ENCODE measurements around the gene MKNK1. TPM values are rescaled to one million over a fixed set of nuclear protein-coding genes. Genes with fewer than 3 reads are reported as not detected.

MKNK1 gene
- polyA plus RNA-seq, 1 donor (not counting 4 experiments of a cell fraction or from before 2014, with no cell fraction given) = 55.7 TPM

DNA sequence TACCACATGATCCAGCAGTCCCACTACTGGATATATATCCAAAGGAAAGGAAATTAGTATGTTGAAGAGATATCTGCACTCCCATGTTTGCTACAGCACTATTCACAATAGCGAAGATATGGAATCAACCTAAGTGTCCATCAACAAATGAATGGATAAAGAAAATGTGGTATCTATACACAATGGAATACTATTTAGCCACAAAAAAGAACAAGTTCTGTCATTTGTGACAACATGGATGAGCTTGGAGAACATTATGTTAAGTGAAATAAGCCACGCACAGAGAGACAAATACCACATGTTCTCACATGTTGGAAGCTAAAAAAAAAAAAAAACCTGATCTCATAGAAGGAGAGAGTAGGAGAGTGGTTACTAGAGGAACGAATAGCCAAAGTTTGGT is 46.4 kb upstream of the MKNK1 start:
- Histone ChIP-seq H4K20me1 (ENCODE audit: control insufficient read depth, extremely low read depth, insufficient read depth, low read length) (no peaks in the 10 kb centered on the region), H3K4me2 (ENCODE audit: control insufficient read depth, extremely low read depth, insufficient read depth, low read depth, low read length) (no peak overlapping the region), H3K27me3 (ENCODE audit: control insufficient read depth, extremely low read depth, insufficient read depth, low read length) (no peaks in the 10 kb centered on the region), H3K27ac (ENCODE audit: control insufficient read depth, insufficient read depth, low read length) (no peak overlapping the region), H3K9me3 (ENCODE audit: control insufficient read depth, low read depth, low read length) (no peaks in the 10 kb centered on the region), H3K9me1 (ENCODE audit: control insufficient read depth, extremely low read depth, insufficient read depth, low read length) (no peaks in the 10 kb centered on the region), H3K9ac (ENCODE audit: control insufficient read depth, extremely low read depth, insufficient read depth, low read length) (no peak overlapping the region), H3K4me1 (ENCODE audit: control insufficient read depth, extremely low read depth, insufficient read depth, low read length) (no peaks in the 10 kb centered on the region), H3K4me3 (ENCODE audit: control insufficient read depth in 2 of 3, extremely low read depth in 1 of 3, insufficient read depth in 2 of 3, low read depth in 1 of 3, low read length in 3 of 3) (no peak overlapping the region), H2AFZ (ENCODE audit: control insufficient read depth, low read length) (no peak overlapping the region), H3K36me3 (ENCODE audit: control insufficient read depth in 2 of 2, extremely low read depth in 1 of 2, insufficient read depth in 2 of 2, low read length in 2 of 2) (peaks cover 3 to 14% of the 10 kb centered on the region in 2 experiments), H3K79me2 (ENCODE audit: control insufficient read depth, insufficient read depth, low read length) (no peaks in the 10 kb centered on the region)
- TF ChIP-seq CTCF (optimal IDR thresholded peaks at IDR 0.05 in 1 of 3, IDR thresholded peaks at IDR 0.05 in 1 of 3, conservative IDR thresholded peaks at IDR 0.05 in 1 of 3; ENCODE audit: extremely low read depth in 1 of 3, insufficient read depth in 2 of 3, low read length in 3 of 3) (no peak), EZH2 (IDR thresholded peaks at IDR 0.05; ENCODE audit: low read length) (no peak)
- dilution Hi-C loops (cut with MboI; ENCODE audit: extremely low pct_ligation_motif_present, low sequenced_read_pairs) = no loop called here
- FAIRE-seq = no peak
- DNase-seq (ENCODE audit: low read depth, low spot score) = no peak

DNA sequence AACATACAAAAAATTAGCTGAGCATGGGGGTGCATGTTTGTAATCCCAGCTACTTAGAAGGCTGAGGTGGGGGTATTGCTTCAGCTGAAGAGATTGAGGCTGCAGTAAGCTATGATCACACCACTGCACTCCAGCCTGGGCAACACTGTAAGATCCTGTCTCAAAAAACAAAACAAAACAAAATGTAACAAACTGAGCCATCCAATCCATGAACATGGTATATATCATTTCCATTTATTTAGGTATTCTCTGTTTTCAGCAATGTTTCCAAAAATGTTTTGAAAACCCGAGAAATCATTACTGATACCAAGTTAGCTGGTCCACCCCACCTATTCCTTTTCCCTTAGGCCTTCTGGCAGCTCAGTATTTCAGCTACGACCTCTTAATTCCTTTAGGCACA is 45.7 kb upstream of the MKNK1 start:
- H3K36me3 ChIP-seq (ENCODE audit: control insufficient read depth in 2 of 2, extremely low read depth in 1 of 2, insufficient read depth in 2 of 2, low read length in 2 of 2) = peaks cover 1 to 13% of the 10 kb centered on the region in 2 experiments
- FAIRE-seq = no peak
- H3K9me3 ChIP-seq (ENCODE audit: control insufficient read depth, low read depth, low read length) = no peaks in the 10 kb centered on the region
- no peak overlapping the region for H3K4me2 ChIP-seq (ENCODE audit: control insufficient read depth, extremely low read depth, insufficient read depth, low read depth, low read length)
- H3K27ac ChIP-seq (ENCODE audit: control insufficient read depth, insufficient read depth, low read length) = no peak overlapping the region
- H3K9me1 ChIP-seq (ENCODE audit: control insufficient read depth, extremely low read depth, insufficient read depth, low read length) = no peaks in the 10 kb centered on the region
- DNase-seq (ENCODE audit: low read depth, low spot score) = no peak
- TF ChIP-seq EZH2 (IDR thresholded peaks at IDR 0.05; ENCODE audit: low read length) (no peak), CTCF (optimal IDR thresholded peaks at IDR 0.05 in 1 of 3, IDR thresholded peaks at IDR 0.05 in 1 of 3, conservative IDR thresholded peaks at IDR 0.05 in 1 of 3; ENCODE audit: extremely low read depth in 1 of 3, insufficient read depth in 2 of 3, low read length in 3 of 3) (no peak)
- dilution Hi-C loops (cut with MboI; ENCODE audit: extremely low pct_ligation_motif_present, low sequenced_read_pairs) = no loop called here
- H2AFZ ChIP-seq (ENCODE audit: control insufficient read depth, low read length) = no peak overlapping the region
- no peaks in the 10 kb centered on the region for H4K20me1 ChIP-seq (ENCODE audit: control insufficient read depth, extremely low read depth, insufficient read depth, low read length)
- no peaks in the 10 kb centered on the region for H3K27me3 ChIP-seq (ENCODE audit: control insufficient read depth, extremely low read depth, insufficient read depth, low read length)
- H3K4me1 ChIP-seq (ENCODE audit: control insufficient read depth, extremely low read depth, insufficient read depth, low read length) = no peaks in the 10 kb centered on the region
- no peaks in the 10 kb centered on the region for H3K79me2 ChIP-seq (ENCODE audit: control insufficient read depth, insufficient read depth, low read length)
- no peak overlapping the region for H3K4me3 ChIP-seq (ENCODE audit: control insufficient read depth in 2 of 3, extremely low read depth in 1 of 3, insufficient read depth in 2 of 3, low read depth in 1 of 3, low read length in 3 of 3)
- H3K9ac ChIP-seq (ENCODE audit: control insufficient read depth, extremely low read depth, insufficient read depth, low read length) = no peak overlapping the region
